Right cardiac atrium (tissue), 5 donors: ENCODE measurements around the gene MBL2. TPM values are rescaled to one million over a fixed set of nuclear protein-coding genes. Genes with fewer than 3 reads are reported as not detected.

Experiments used
- ATAC-seq, 2 donors: fragments of 200-7000 bp; cut with Tn5 transposase; one replicate each; pipeline versions ENCODE4 v1.8.0 to v1.9.1; 2020; ENCODE audit warnings: moderate library complexity in 2 of 2, mild to moderate bottlenecking in 1 of 2
- DNase-seq, 3 donors: peaks; one replicate each; pipeline ENCODE4 v3.0.0-alpha.2; 2020
- H3K27ac ChIP-seq: one replicate; pipeline ENCODE4 v1.5.1; 2013; ENCODE audit warnings: mild to moderate bottlenecking, low read length, control low read depth, moderate library complexity
- H3K27me3 ChIP-seq: one replicate; pipeline ENCODE4 v1.6.1; 2013; ENCODE audit not compliant: control insufficient read depth, insufficient read depth
- H3K4me1 ChIP-seq: one replicate; pipeline ENCODE4 v1.6.1; 2013; ENCODE audit warnings: low read length; ENCODE audit not compliant: control insufficient read depth, insufficient read depth
- H3K4me3 ChIP-seq: one replicate; pipeline ENCODE4 v1.5.1; 2013; ENCODE audit warnings: low read length, control low read depth
- H3K9me3 ChIP-seq: one replicate; pipeline ENCODE4 v1.6.1; 2013; ENCODE audit warnings: low read length; ENCODE audit not compliant: control insufficient read depth
- WGBS: extraction: QIAGEN DNeasy Blood & Tissue Kit; methylation state at CpG from one replicate; pipeline ENCODE4 v1.1.7; 2013; 5-methylcytosine and 5-hydroxymethylcytosine counted together
- intact Hi-C, 4 donors: fragments of 100-400 bp; cut with DNase I; formaldehyde crosslinking; loops; one replicate each; pipeline versions ENCODE4 v1.11.0 to v1.14.0; 2022 to 2023
- polyA plus RNA-seq: library from polyadenylated mRNA; stranded (reverse); fragments of 200-250 nt; gene quantifications from one replicate; pipeline ENCODE4 v1.2.3, GENCODE V29; 2013
- total RNA-seq, 4 donors: library from RNA; stranded (reverse); fragmentation: NEBNext Ultra II Directional; extraction: Animal tissue kit (Norgen Biotek cat#: 25700); gene quantifications; one replicate each; pipeline ENCODE4 v1.2.1, GENCODE V29; 2021
- donor health status: healthy with polysubstance abuse.
- donor health status: DM: no; HTN: yes; CAD: no.
- donor health status: DM: no; HTN: no; CAD: no.
- donor health status: DM: no; HTN: yes; CAD: no; lungs with severe emphysema.
- donor health status: DM: yes; HTN: yes; CAD: no.

MBL2 gene
- total and polyA plus RNA-seq, 5 donors, result not detected

DNA sequence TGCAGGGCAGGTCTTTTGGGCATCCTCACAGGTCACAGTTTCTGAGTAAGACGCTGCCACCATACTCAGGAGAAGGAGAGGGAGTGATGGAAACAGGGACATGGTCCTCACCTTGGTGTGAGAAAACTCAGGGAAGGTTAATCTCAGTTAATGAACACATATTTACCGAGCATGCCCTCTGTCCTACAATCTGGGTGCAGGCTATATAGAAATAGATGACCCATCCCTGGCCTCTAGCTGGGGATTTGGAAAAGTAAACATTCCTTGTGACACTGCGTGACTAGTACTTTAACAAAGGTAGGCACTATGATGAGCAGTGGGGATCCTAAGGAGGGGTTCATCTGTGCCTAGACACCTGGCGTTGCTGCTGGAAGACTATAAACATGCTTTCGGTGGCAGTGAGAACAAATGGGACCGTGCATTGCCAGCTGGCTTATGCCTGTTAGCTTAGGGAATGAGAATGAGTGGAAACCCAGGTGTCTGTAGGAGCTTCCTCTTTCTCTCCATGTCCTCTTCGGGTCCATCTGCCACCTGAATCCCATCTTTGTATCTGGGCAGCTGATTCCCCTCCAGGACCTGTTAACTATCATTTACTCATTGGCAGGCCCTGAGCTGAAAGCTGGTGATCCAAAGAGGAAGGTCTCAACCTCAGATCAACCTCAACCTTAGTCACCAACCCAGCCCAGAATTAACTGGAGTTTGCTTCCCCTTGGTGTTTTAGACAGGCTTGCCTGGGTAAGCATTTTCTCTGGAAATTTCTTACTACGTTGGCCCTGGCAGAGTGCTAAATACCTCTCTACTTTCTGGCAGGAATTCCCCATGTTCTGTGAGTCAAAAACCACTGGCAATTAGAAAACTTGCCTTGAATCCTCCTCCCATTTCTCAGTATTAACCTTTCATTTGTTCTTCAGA lies 794 bp downstream of the MBL2 start:
- Histone ChIP-seq H3K27me3 (no peaks in the 10 kb centered on the region), H3K9me3 (no peaks in the 10 kb centered on the region), H3K4me1 (no peaks in the 10 kb centered on the region), H3K4me3 (no peak overlapping the region), H3K27ac (no peak overlapping the region)
- no peak for ATAC-seq
- intact Hi-C loops, result no loop called here
- WGBS, result 67% methylated on average over 8 of the region's 8 CpGs
- no peak for DNase-seq

- intact Hi-C loops, result no loop called here
Observed at GRCh38 chr10:52770904-52771303, 1.7 kb downstream of the MBL2 start.

GRCh38 chr10:52769966-52770365 lies 2.6 kb downstream of the MBL2 start:
- 88% methylated on average over 2 of the region's 2 CpGs for WGBS
- ATAC-seq, result no peak
- intact Hi-C loops, result no loop called here
- H3K27ac ChIP-seq, result no peak overlapping the region
- DNase-seq, result no peak
- no peaks in the 10 kb centered on the region for H3K9me3 ChIP-seq
- no peak overlapping the region for H3K4me3 ChIP-seq
- no peaks in the 10 kb centered on the region for H3K27me3 ChIP-seq
- no peaks in the 10 kb centered on the region for H3K4me1 ChIP-seq

More at GRCh38 chr10:52770904-52771303, 1.7 kb downstream of the MBL2 start:
- Histone ChIP-seq H3K27me3 (no peaks in the 10 kb centered on the region), H3K4me3 (no peak overlapping the region), H3K27ac (no peak overlapping the region), H3K4me1 (no peaks in the 10 kb centered on the region), H3K9me3 (no peaks in the 10 kb centered on the region)
- ATAC-seq (no peak), DNase-seq (no peak)
- WGBS, result 44% methylated on average over 2 of the region's 2 CpGs

GRCh38 chr10:52768001-52768532 lies 4.5 kb downstream of the MBL2 start:
- no peak for DNase-seq
- intact Hi-C loops, result no loop called here

GRCh38 chr10:52762088-52762487 lies 10.5 kb downstream of the MBL2 start:
- ATAC-seq (no peak), DNase-seq (no peak)
- Histone ChIP-seq H3K27me3 (no peaks in the 10 kb centered on the region), H3K4me3 (no peak overlapping the region), H3K4me1 (no peaks in the 10 kb centered on the region), H3K9me3 (no peaks in the 10 kb centered on the region), H3K27ac (no peak overlapping the region)
- 88% methylated on average over 5 of the region's 5 CpGs for WGBS
- intact Hi-C loops, result no loop called here

More at GRCh38 chr10:52768001-52768532, 4.5 kb downstream of the MBL2 start:
- WGBS, result 63% methylated on average over 3 of the region's 3 CpGs
- Histone ChIP-seq H3K4me1 (no peaks in the 10 kb centered on the region), H3K27ac (no peak overlapping the region), H3K27me3 (no peaks in the 10 kb centered on the region), H3K9me3 (no peaks in the 10 kb centered on the region), H3K4me3 (no peak overlapping the region)
- ATAC-seq, result peak in 1 of 2 donors; percentile 33

- Histone ChIP-seq H3K9me3 (no peaks in the 10 kb centered on the region), H3K27me3 (no peaks in the 10 kb centered on the region), H3K4me1 (no peaks in the 10 kb centered on the region), H3K27ac (no peak overlapping the region), H3K4me3 (no peak overlapping the region)
- peak; percentile 61 to 80 for ATAC-seq
- no peak for DNase-seq
- 21% methylated on average over 3 of the region's 3 CpGs for WGBS
- intact Hi-C loops, result no loop called here
Observed at GRCh38 chr10:52759154-52759553, 13.4 kb downstream of the MBL2 start.

DNA sequence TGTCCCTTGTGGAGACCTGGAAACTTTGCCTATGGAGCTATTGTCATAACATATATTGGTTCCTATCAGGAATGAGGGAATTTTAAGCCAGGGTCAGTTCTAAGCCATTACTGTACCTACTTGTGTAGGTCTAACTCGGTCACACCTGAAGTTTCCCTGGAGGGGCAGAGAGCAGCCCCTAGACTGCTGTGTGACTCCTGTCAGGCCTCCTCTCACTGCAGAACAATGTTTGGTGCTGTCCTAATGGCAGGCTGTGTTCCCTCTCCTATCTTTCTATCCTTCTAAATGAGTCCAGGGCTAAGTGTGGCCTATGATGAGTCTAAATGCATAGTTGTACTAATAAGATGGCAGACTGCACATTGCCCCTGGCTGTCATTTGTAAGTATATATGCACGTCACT lies 14.2 kb downstream of the MBL2 start:
- DNase-seq (no peak), ATAC-seq (no peak)
- WGBS, result 92% methylated on average over 2 of the region's 2 CpGs
- no peaks in the 10 kb centered on the region for H3K27me3 ChIP-seq
- H3K27ac ChIP-seq, result no peak overlapping the region
- intact Hi-C loops, result no loop called here
- no peak overlapping the region for H3K4me3 ChIP-seq
- no peaks in the 10 kb centered on the region for H3K9me3 ChIP-seq
- H3K4me1 ChIP-seq, result no peaks in the 10 kb centered on the region

- no peaks in the 10 kb centered on the region for H3K9me3 ChIP-seq
- no peaks in the 10 kb centered on the region for H3K27me3 ChIP-seq
- no peaks in the 10 kb centered on the region for H3K4me1 ChIP-seq
- DNase-seq (no peak), ATAC-seq (no peak)
- intact Hi-C loops, result no loop called here
- H3K4me3 ChIP-seq, result no peak overlapping the region
- no peak overlapping the region for H3K27ac ChIP-seq
- 58% methylated on average over 6 of the region's 6 CpGs for WGBS
Observed at GRCh38 chr10:52757773-52758172, 14.8 kb downstream of the MBL2 start.

- Histone ChIP-seq H3K4me1 (no peaks in the 10 kb centered on the region), H3K4me3 (no peak overlapping the region), H3K27me3 (no peaks in the 10 kb centered on the region), H3K27ac (no peak overlapping the region), H3K9me3 (no peaks in the 10 kb centered on the region)
- intact Hi-C loops, result no loop called here
- WGBS, result 70% methylated on average over 4 of the region's 4 CpGs
- DNase-seq, result no peak
- ATAC-seq, result no peak
Observed at GRCh38 chr10:52756966-52757365, 15.6 kb downstream of the MBL2 start.

GRCh38 chr10:52756295-52756694 lies 16.3 kb downstream of the MBL2 start:
- DNase-seq (no peak), ATAC-seq (no peak)
- Histone ChIP-seq H3K4me1 (no peaks in the 10 kb centered on the region), H3K27ac (no peak overlapping the region), H3K27me3 (no peaks in the 10 kb centered on the region), H3K9me3 (no peaks in the 10 kb centered on the region), H3K4me3 (no peak overlapping the region)
- 84% methylated on average over 4 of the region's 4 CpGs for WGBS
- intact Hi-C loops, result no loop called here

GRCh38 chr10:52755297-52756062 lies 17.1 kb downstream of the MBL2 start:
- no peak overlapping the region for H3K4me3 ChIP-seq
- H3K27me3 ChIP-seq, result no peaks in the 10 kb centered on the region
- intact Hi-C loops, result no loop called here
- H3K27ac ChIP-seq, result no peak overlapping the region
- no peaks in the 10 kb centered on the region for H3K4me1 ChIP-seq
- DNase-seq (no peak), ATAC-seq (no peak)
- 81% methylated on average over 5 of the region's 5 CpGs for WGBS
- H3K9me3 ChIP-seq, result no peaks in the 10 kb centered on the region
